Endothelial cell of umbilical vein (primary cell): ENCODE data around the gene CALML5.

Experiments used
- POLR2A ChIP-seq: IDR thresholded peaks from 2 replicates; pipeline ENCODE4 v1.6.1; 2012; ENCODE audit warnings: low read depth, mild to moderate bottlenecking, control low read depth, low read length
- TF ChIP-seq, protein P1 (sequence below), 2 donors: IDR thresholded peaks; 1 replicate in 1 of 2; 2 replicates in 1 of 2; pipeline ENCODE4 v1.5.1; 2011; ENCODE audit warnings: low read length in 2 of 2, mild to moderate bottlenecking in 2 of 2, moderate library complexity in 2 of 2, control low read depth in 1 of 2, inconsistent platforms in 1 of 2, low read depth in 1 of 2; ENCODE audit not compliant: insufficient read depth in 1 of 2; ENCODE audit errors: extremely low read depth in 1 of 2

DNA sequence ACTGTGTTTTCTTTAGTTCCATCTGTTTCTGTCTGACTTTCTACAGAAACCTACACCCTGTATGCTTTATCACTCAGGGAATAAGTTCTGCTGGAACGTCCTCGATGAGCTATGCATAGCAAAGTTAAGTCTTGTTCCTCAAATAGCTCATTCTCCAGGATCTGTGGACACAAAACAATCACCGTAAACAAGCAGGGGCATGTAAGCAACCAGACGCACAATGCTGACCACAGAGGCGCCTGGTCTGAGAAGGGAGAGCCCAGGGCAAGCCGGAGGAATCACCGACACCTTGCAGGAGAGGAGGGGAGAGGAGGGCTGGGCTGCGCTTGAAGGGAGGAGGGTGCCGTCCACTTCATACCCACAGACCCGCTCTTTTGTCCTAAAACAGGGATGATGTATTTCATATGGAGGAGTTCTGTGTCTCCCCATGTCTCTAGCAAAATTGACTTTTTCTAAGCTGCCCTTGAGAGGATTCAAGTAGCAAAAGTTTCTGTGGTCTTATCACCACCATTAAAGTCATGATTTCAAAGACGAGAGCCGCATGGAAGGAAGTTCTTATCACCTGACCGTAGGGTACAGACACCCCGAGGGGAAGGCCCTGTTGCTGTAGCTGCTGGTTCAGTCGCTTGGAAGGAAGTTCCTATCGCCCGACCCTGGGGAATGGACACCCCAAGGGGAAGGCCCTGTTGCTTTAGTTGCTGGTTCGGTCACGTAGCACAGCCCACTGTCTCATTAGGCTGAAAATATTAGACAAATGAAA is 39.7 kb upstream of the CALML5 start:
- TF ChIP-seq, protein P1, sequence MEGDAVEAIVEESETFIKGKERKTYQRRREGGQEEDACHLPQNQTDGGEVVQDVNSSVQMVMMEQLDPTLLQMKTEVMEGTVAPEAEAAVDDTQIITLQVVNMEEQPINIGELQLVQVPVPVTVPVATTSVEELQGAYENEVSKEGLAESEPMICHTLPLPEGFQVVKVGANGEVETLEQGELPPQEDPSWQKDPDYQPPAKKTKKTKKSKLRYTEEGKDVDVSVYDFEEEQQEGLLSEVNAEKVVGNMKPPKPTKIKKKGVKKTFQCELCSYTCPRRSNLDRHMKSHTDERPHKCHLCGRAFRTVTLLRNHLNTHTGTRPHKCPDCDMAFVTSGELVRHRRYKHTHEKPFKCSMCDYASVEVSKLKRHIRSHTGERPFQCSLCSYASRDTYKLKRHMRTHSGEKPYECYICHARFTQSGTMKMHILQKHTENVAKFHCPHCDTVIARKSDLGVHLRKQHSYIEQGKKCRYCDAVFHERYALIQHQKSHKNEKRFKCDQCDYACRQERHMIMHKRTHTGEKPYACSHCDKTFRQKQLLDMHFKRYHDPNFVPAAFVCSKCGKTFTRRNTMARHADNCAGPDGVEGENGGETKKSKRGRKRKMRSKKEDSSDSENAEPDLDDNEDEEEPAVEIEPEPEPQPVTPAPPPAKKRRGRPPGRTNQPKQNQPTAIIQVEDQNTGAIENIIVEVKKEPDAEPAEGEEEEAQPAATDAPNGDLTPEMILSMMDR (IDR thresholded peaks at IDR 0.05; ENCODE audit: extremely low read depth in 1 of 2, insufficient read depth in 1 of 2, low read depth in 1 of 2, low read length in 2 of 2): no peak
- TF ChIP-seq POLR2A: no peak
